HS-5 (cell line): Measurements from ENCODE around the gene ZNF761.
"Not testable (repeated sequence)": the region's sequence is repeated elsewhere in the genome, so short reads cannot be mapped to it uniquely, and the experiment has no call there.

Experiments used
- DNase-seq: peaks from one replicate; pipeline ENCODE4 v3.0.0-alpha.2; 2012; ENCODE audit warnings: low read depth

ZNF761 gene

DNA sequence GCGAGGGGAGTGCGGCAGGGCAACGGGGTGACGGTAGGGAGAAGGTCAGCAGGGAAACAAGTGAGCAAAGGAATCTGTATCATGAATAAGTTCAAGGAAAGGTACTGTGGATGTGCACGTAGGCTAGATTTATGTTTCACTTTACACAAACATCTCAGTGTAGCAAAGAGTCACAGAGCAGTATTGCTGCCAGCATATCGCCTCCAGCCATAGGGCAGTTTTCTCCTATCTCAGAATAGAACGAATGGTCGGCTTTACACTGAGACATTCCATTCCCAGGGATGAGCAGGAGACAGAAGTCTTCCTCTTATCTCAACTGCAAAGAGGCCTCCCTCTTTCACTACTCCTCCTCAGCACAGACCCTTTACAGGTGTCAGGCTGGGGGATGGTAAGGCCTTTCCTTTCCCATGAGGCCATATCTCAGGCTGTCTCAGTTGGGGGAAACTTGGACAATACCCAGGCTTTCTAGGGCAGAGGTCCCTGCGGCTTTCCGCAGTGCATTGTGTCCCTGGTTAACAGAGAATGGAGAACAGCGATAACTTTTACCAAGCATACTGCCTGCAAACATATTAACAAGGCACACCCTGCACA lies 28.4 kb downstream of the ZNF761 start:
- not testable (repeated sequence) for DNase-seq

DNA sequence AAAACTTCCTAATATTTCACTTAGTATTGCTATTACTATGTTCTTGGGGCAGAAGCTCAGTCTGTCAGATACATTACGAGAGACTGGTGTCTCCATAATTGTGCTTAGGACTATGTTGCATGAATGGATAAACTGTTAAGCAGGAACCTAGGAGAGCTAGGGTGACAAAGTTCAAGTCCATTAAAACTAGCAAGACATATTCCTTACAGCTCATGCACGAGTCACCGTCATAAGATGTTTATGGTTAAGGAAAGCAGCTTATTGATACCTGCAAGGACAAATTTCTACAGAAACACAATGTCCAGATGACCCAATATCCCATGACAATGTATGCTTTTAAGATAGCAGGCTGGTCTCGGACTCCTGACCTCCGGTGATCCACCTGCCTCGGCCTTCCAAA lies 30.1 kb downstream of the ZNF761 start:
- no peak for DNase-seq

DNA sequence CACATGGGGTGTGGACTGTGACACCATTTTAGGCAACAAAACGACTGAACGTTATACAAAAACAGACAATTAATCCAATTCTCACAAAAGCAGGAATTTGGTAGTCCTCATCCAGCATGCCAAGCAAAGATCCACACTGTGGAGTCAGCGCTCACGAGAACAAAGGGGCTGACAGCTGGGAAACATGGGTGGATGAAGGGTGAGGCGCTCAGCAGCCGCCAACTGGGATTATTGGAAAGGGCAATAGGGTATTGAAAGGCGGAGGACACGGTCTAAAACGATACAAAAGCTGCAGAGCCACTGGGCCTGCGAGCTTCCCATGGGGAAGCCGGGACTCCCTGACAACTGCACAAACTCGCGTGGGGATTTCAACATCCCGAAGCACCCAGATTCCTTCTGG lies 31.1 kb downstream of the ZNF761 start:
- DNase-seq = no peak

DNA sequence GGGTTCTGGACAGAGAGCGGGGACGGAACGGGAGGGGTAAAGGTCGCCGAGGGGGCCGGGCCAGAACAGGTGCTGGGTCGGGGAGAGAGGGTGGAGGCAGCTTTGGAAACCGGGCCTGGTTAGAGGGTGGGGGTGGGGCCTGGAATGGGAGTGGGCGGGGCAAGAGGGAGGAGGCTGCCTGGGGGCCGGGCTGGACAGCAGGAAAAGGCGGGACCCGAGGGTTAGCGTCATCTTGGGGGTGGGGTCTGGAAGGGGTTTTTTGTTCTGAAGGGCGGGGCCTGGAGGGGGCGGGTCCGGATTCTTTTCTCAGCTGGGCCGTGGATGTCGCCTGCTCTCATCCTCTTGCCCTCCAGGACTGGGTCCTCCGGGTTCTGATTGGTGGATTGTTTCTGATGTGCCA lies 31.5 kb downstream of the ZNF761 start:
- DNase-seq = no peak

DNA sequence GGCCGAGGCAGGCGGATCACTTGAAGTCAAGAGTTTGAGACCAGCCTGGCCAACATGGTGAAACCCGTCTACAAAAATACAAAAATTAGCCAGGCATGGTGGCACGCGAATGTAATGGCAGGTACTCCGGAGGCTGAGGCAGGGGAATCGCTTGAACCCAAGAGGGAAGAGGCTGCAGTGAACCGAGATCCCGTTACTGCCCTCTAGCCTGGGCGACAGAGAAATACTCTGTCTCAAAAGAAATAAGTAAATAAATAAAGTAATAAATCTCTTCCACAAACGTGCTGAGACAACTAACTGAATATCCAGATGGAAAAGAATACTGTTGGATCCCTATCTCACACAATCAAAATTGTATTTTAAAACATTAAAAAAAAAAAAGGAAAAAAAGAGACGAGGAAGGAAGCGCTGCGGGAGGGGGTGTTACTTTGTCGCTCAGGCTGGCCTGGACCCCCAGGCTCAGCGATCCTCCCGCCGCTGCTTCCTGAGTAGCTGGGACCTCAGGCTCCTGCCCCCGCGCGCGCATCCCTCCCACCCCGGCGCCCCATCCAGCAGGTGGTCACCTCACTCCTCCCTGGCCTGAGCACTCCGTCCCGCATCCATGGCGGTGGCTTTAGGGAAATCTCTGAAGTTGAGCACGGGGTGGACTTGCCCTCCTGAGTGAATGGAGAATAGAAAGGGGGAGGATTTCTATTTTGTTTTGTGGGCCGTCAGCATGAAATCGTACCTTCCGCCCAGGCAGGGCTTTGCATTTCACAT lies 35.1 kb downstream of the ZNF761 start:
- no peak for DNase-seq

DNA sequence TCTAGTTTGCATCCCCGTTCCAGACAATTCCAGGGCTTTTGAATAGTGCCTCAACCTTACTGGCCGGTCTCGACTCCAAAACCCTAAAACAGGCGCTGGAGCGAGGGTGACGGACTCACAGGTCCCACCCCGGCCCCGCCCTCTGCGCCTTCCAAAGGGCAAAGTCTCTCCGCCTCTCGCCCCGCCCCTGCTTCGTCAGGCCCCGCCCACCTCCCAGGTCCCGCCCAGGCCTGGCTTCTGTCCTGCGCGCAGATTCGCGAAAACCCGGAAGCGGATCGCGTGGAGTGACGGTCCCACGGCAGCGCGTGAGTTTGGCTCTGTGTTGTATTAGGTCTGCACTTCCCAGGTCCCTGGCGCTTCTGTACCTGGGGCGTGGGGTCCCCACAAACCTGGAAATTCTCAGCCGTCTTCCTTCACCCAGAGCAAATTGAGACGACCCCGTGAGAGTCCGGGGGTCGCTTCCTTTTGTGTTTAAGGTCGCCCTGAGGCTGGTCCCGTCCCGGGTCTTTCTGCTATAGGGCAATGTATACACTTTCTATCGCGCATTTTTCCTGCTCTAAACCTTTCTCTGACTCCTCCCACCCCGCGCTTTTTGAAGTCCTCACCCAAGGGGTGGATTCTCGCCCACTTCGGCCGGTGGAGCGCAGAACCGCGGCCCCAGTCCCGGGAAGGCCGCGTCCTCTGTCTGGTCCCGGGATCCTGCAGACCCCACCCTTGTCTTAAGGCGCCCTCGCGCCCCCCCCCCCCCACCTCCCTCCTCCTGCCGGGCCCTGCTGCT lies 35.9 kb downstream of the ZNF761 start, which contains the start of gene ZNF813:
Gene ZNF813 (plus strand): TSS at position 249 of the 778 bp plus-strand sequence. CDS start 16,090 bp downstream, outside the sequence.
- DNase-seq = peak; percentile 20

DNA sequence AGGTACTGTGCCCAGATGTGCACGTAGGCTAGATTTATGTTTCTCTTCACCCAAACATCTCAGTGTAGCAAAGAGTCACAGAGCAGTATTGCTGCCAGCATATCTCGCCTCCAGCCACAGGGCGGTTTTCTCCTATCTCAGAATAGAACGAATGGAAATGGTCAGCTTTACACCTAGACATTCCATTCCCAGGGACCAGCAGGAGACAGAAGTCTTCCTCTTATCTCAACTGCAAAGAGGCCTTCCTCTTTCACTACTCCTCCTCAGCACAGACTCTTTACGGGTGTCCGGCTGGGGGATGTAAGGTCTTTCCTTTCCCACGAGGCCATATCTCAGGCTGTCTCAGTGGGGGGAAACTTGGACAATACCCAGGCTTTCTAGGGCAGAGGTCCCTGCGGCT lies 36.8 kb downstream of the ZNF761 start:
- DNase-seq = not testable (repeated sequence)

DNA sequence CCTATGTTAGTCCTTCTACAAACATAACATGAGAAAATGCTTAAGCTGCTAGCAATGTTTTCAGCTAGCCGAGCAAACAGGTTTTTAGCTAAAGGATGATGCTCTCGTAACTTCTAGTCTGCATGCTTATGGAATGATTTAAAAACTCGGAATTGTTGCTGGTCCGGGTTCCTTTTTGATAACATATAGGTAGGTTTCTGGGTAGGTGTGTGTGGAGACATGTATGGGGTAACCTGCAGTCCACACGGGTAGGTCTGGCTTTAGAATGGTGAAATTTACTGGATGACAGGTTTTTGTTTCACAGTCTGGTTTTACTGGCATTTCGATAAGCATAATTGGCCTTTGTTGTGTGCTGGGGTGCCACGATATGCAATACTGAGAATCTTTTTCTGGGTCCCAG lies 40.1 kb downstream of the ZNF761 start:
- DNase-seq = no peak

DNA sequence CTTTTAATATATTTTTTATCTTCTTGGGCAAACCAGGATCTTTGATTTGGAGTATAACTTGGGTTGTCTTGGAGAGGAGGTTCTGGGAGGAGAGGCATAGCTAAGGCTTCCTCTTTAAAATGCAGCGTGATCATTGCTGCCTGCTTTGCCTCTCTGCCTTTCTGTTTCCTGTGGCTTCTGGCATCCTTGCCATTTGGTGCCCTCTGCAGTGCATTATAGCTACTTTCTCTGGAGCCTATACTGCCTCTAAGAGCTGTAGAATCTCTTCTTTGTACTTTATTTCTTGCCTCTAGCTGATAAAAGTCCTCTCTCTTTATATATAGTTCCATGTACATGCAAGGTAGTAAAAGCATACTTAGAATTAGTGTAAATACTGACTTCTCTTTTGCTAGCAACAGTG lies 43.0 kb downstream of the ZNF761 start:
- DNase-seq = not testable (repeated sequence)

DNA sequence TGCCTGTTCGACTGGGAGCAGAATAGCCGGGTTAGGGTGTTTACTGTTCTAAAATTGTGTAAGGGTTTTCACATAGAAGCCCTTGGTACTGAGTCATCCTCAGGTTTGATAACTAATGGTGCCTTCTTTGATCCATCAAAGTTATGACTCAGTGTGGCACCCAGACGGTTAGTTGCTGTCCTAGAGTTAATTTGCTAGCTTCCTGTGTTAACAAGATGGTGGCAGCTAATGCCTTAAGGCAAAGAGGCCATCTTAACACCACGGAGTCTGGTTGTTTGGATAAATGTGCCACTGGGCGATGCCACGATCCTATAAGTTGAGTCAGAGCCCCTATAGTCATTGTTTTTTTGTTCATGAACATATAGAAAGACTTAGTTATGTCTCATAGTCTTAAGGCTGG lies 43.7 kb downstream of the ZNF761 start:
- not testable (repeated sequence) for DNase-seq

DNA sequence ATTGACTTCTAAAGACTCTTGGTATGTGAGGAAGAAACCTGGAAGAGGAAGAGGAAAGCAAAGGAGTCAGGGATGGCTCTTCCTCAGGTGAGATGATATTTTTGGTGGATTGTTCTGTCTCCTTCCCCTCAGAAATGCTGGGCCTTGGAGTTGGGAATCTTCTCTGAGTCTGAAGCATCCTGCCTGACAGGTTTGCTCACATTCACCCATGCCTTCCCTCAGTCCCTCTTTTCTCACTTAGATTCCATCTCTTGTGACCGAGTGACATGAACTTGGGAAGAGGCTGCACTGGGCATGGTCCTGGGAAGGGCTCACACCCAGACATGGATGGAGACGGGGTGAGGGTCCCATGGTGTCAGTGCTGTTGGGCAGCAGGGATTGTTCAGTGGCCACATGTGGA lies 52.0 kb downstream of the ZNF761 start:
- not testable (repeated sequence) for DNase-seq

DNA sequence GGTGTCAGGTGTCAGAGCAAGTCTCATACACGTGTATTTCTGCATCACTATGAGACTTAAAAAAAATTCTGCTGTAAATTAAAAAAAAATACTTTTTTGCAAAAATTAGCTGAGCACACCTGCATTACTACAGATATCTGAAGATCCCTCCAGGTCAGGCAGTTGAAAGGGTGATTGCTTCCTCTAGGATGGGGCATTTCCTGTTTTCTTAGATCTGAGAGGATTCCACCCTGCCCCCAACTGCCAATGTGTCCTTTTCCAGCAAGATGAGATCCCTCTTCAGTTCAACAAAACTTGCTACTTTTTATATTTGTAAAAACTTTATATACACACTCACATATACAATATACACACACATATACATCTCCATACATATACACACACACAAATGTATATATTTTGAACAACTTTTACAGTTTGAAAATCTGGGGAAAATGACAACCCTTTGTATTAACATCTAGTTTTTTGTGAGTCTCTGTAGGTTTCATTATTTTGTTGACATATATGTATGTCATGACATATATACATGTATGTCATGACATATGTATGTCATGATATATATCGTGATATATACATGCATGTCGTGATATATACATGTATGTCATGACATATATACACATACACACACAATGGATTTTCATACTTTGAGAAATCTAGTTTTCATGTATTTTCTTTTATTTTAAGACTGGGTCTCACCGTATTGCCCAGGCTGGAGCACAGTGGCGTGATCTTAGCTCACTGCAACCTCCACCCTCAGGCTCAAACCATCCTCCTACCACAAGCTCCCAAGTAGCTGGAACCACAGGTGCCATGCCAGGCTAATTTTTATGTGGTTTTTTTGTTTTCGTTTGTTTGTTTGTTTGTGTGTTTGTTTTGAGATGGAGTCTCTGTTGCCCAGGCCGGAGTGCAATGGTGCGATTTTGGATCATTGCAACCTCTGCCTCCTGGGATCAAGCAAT lies 53.5 kb downstream of the ZNF761 start:
- DNase-seq = no peak

DNA sequence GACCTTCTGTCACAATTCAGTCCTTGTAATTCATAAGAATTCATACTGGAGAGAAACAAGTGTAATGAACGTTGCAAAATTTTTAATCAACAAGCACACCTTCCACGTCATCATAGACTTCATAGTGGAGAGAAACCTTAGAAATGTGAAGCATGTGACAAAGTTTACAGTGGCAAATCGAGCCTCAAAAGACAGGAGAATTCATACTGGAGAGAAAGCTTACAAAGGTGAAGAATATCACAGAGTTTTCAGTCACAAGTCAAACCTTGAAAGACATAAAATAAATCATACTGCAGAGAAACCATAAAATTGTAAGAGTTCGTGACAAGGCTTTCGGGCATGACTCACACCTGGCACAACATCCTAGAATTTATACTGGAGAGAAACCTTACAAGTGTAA lies 60.4 kb downstream of the ZNF761 start:
- no peak for DNase-seq

DNA sequence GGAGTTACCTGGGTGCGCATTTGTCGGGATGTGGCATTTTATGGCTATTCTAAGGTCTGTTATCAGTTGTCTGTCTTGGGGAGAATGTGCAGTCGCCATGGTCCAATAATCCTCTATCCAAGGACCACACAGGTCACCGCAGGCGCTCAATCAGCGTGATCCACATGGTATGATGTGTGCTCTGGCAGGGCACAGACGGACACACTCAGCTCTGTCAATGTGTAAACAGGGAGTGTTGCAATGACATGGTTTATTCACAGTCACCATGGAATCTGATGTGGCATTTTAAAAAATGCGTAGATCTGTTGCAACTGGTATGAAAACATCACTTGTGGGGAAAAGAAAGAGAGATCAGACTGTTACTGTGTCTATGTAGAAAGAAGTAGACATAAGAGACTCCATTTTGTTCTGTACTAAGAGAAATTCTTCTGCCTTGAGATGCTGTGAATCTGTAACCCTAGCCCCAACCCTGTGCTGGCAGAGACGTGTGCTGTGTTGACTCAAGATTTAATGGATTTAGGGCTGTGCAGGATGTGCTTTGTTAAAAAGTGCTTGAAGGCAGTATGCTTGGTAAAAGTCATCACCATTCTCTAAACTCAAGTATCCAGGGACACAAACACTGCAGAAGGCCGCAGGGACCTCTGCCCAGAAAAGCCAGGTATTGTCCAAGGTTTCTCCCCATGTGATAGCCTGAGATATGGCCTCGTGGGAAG lies 65.7 kb downstream of the ZNF761 start:
- DNase-seq = not testable (repeated sequence)

DNA sequence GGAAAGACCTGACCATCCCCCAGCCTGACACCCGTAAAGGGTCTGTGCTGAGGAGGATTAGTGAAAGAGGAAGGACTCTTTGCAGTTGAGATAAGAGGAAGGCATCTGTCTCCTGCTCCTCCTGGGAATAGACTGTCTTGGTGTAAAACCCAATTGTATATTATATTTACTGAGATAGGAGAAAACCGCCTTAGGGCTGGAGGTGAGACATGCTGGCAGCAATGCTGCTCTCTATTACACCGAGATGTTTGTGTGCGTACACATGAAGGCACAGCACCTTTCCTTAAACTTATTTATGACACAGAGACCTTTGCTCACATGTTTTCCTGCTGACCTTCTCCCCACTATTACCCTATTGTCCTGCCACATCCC lies 66.2 kb downstream of the ZNF761 start:
- not testable (repeated sequence) for DNase-seq

DNA sequence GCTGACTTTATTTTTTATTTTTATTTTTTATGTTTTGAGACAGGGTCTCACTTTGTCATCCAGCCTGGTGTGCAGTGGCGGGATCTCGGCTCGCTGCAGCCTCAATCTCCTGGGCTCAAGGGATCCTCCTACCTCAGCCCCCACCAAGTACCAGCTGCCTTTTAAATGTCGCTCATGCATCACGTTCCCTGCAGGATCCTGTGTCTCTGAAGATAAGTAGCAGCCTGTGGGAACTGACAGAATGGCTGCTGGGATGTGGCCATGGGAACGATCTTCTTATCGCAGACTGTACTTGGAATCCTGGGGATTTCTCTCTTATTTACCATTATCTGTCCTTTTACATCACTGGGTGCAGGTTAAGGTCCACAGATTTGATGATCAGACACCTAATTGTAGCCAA lies 71.4 kb downstream of the ZNF761 start:
- not testable (repeated sequence) for DNase-seq

DNA sequence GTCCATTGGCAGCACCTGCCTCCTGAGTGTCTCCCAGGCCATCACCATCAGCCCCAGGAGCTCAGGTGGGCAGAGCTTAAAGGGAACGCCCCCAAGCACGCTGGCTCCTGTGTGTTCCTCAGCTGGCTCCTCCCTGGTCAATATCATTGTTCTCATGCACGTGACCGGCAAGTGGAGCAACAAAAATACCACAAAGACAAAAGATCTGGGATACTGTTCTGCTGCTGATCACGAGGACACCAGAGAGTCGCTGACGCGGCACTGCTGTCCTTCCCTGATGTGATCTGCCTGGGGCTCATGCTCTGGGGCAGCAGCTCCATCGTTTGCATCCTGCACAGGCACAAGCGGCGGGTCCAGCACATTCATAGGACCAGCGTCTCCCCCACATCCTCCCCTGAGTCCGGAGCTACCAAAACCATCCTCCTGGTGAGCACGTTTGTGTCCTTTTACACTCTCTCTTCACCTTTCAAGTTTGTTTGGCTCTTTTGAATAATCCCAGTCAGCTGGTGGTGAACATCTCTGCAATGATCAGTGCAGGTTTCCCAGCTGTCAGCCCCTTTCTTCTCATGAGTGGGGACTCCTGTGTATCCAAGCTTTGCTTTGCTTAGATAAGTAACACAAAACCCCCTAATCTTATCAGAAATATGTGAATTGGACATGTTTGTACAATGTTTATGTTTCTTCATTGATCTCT lies 72.0 kb downstream of the ZNF761 start:
- DNase-seq = not testable (repeated sequence)

DNA sequence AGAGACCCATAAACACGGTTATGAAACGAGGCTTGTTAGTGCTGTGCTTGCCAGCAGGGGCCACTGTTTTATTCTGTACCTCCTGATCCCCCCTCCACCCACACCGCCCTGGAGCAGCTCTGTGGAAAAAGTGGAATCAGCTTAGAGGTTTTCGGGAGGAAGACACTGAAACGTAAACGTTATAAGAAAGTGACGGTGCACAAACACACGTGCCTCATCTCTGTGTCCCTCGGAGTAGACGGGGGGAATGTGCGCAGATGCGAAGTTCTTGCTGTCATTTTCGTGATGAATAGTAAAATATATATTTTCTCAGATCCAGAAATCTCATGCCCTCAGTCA lies 72.5 kb downstream of the ZNF761 start:
- DNase-seq = not testable (repeated sequence)

DNA sequence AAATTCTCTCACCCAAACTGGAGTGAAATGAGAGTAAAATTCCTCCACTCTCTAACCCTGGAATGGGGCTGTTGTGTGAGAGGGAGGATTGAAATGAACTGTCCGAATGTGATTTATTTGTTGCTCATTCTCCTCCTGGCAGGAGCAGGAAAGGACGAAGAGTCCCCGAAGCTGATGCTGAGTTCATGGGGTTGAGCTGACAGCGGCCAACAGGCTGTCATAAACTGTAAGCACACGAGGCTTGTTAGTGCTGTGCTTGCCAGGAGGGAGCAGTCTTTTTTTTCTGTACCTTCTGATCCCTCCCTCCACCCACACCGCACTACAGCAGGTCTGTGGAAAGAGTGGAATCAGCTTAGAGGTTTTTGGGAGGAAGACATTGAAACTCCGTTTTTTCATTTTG lies 73.1 kb downstream of the ZNF761 start:
- DNase-seq = no peak

DNA sequence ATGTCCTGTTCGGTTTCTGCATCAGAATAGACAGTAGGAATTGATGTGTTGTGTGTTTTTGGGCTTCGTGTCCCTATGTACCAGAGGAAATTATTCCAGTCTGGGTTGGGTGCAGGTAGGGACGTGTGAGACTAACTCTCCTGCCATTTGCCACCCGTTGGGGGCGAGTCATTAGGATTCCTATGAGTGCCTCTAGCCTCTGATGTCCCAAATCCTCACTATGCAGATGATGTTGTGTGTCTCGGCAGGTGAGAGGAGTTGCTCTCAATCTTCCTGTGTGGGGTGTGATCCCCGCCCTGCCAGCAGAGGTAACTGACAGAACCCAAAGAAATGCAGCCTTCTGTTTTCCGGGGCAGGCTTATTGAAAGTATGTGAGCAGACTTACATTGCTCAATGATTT lies 74.9 kb downstream of the ZNF761 start:
- no peak for DNase-seq
